GM10266 (cell line): ENCODE results near the gene ROMO1.
A peak's percentile ranks its signal among the peaks of the same experiment; 100 is the strongest.

ENCODE experiments used
- DNase-seq: peaks from one replicate; pipeline ENCODE4 v3.0.0; 2012; ENCODE audit errors: extremely low spot score
- TF ChIP-seq, protein P1 (sequence below): IDR thresholded peaks from 2 replicates; pipeline ENCODE4 v1.5.1; 2012; ENCODE audit warnings: mild to moderate bottlenecking, low read depth; ENCODE audit not compliant: control insufficient read depth, insufficient read depth; ENCODE audit errors: missing control alignments

ROMO1 gene

DNA sequence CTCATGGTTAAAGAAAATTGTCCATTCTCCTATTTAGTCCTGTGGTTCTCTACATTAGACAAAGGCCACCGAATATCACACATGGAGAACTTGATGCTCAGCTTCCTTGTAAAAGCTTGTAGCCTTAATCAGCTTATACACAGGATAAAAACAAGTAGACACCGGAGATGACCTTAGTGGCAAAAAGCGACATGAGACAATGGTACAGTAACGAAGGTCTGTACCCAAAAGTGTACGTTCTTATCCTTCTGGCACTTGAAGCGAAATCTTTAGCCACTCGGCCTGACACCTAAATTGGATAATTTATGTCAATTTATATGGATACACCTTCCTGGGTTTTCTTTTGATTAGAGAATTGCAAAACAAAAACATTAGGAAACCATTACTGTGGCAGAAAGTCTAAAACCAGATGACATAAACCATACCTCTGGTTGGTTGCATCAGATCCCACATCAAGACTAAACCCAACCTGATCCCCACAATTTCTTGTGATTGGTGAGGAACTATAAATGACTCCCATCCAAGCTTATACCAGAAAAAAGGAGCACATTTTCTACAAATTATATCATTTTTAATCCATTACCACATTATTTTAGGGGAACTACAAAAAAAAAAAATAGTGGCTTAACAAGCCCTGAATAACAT lies 36.7 kb downstream of the ROMO1 start:
- TF ChIP-seq, protein P1, sequence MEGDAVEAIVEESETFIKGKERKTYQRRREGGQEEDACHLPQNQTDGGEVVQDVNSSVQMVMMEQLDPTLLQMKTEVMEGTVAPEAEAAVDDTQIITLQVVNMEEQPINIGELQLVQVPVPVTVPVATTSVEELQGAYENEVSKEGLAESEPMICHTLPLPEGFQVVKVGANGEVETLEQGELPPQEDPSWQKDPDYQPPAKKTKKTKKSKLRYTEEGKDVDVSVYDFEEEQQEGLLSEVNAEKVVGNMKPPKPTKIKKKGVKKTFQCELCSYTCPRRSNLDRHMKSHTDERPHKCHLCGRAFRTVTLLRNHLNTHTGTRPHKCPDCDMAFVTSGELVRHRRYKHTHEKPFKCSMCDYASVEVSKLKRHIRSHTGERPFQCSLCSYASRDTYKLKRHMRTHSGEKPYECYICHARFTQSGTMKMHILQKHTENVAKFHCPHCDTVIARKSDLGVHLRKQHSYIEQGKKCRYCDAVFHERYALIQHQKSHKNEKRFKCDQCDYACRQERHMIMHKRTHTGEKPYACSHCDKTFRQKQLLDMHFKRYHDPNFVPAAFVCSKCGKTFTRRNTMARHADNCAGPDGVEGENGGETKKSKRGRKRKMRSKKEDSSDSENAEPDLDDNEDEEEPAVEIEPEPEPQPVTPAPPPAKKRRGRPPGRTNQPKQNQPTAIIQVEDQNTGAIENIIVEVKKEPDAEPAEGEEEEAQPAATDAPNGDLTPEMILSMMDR, result no peak
- no peak for DNase-seq

DNA sequence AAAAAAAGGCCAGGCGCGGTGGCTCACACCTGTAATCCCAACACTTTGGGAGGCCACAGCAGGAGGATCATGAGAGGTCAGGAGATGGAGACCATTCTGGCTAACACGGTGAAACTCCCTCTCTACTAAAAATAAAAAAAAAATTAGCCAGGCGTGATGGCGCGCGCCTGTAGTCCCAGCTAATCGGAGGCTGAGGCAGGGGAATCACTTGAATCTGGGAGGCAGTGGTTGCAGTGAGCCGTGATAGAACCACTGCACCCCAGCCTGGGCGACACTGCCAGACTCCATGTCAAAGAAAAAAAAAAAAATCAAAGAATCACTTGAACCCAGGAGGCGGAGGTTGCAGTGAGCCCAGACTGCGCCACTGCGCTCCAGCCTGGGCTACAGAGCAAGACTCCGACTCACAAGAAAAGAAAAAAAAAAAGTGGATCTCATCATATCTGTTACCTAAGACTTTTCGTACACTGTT lies 38.7 kb downstream of the ROMO1 start:
- TF ChIP-seq, protein P1, result no peak
- no peak for DNase-seq

DNA sequence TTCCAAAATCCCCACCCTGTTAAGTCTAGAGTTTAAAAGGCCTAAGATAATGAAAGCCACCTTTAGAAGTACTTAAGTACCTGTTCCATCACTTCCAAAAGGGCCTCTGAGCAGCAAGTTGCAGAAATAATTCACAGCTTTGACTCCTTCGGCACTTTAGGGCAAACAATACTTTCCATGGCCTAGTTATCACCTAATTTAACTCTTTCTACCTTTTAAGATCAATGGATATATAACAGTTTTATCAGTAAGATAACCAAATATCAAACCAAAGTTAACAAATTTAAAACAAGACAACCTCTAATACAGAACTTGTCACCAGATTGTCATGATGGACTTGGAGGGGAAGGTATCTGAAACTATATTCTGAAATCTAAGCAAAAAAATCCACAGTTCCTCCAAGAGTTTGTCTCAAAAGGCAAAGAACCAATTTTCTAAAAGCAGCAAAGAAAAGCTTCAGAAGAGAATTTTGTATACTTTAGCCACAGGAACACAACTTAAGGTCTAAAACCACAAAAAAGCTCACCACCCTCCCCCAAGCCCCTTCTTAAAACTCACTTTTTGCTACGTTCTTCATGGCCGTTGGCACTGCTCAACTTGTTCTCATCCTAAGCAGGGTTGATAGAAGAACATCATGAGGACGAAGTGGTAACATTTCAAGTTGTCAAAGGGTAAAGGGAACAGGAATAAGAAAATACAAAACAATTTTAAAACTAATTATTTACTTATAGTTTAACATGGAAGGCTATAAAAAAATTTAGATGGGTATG lies 39.4 kb downstream of the ROMO1 start:
- DNase-seq, result no peak
- TF ChIP-seq, protein P1, result no peak

DNA sequence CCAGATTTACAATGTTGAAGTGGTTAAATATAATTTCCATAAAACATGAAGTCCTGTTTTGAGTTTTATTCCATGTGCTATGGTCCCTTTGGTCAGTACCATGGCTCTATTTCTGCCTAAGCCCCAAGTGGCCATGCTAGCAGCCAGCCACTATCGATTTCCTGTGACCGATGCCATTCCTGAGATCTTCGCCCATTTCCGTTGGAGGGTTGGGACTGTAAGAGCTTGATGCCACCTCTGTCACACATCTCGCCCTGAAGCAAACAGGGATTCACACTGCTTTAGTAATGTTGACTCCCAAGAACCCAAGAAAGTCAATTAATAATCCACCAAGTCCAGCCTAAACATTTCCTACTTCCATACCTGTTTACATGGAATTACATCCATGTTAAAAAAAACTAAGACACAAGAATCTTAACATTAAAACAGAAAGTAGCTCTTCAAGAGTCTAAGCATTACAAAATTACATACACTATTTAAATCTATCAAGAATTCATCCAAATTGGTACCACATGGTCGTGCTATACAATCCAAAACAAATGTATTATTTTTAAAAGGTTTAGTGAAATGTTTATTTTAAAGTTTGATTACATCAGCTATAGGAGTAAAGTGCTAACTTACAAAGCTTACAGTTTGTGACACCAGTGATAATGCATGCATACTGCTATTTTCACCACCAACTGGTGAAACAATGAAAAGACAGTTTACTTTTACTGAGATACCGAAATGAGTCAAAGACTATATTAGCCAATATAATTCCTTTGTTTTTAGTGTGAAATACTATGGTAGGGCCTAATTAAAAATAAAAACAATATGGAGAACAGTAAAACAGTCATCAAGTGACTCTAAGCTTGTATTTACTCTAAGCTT lies 40.3 kb downstream of the ROMO1 start:
- no peak for DNase-seq
- TF ChIP-seq, protein P1, result peak; percentile 30

DNA sequence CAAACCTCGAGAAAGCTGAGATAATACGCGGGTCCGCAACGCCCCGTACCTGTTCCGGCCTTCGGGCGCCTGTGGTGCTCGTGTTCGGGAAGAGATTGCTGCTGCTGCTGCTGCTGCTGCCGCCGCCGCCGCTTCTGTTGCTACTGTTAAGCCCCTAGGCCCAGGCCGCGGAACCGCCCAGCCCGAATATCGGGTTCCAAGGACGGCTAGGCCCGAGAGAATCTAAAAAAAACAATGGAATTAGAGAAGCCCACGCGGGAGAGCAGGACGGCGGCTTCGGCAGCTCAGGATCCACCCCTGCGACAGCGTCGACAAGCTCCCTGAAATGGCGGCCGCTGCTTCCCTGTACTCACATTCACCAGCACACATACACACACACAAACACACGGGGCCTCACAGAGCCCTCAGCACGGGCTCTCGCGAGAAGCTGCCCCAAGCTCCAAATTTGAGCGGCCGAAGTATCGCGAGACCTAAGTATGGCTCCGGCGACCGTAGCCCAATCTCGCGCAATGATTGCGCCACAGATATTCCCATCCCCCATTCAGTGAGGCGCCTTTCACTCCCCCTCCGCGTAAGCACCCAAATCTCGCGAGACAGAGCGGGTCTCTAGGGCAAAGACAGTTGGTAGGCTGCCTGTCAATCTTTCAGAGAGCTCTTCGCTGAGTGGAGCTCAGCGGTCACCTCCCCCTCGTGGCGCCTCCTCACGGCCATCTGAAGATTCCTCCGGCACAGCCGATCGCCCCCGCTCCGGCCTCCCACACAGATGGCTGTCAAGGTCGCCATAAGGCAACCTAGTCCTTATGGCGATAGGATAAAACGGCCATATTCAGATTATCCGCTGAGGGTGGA lies 42.9 kb downstream of the ROMO1 start, which contains the start of gene RBM39:
RBM39 (minus strand) TSS at position 369 of the 849 bp plus-strand sequence. CDS start 1,386 bp downstream, outside the sequence.
- TF ChIP-seq, protein P1, result peak; percentile 38
- DNase-seq, result peak; percentile 88

DNA sequence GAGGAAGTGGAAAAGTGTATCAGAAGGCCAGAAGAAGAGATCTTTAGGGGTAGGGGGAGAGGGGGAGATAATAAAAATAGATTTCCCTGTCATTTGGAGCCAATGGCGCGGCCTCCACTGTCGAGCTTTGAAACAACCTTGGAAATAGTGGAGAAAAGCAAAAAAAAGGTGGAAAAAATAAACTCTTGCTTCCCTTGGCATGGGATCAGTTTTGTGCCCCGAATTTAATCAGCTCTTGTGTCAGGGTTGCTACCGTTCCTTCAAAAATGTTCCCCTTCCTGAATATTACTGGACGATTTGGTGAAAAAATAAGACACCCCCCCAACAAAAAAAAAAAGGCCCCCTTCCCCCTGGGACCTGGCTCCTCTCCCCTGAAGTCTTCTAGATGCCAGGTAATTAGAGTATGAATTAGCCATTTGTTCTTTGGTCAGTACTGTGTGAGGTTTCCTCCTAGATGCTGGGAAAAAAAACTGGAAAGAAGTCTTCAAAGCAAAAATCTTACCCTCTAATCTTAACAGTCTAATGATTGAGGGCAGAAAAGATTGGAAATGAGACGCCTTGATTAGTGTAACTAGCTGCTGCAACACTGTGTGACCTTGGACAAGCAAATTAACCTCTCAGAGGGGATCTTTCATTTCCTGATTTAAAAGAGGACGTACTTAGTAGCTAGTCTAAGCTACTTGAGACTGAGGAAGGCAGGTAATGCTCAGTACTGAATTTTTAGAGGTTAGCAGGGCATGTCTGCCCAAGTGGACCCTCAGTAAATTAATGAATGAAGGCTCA lies 43.7 kb downstream of the ROMO1 start:
- TF ChIP-seq, protein P1, result no peak
- DNase-seq, result peak; percentile 38
